Upper lobe of right lung (tissue), 1 donor: ENCODE data around the gene TEX50. TPM values are rescaled to one million over a fixed set of nuclear protein-coding genes. Genes with fewer than 3 reads are reported as not detected.

Experiments
- ATAC-seq: fragments of 200-7000 bp; cut with Tn5 transposase; one replicate; pipeline ENCODE4 v1.9.1; 2020; ENCODE audit warnings: mild to moderate bottlenecking, moderate library complexity
- DNase-seq: peaks from one replicate; pipeline ENCODE4 v3.0.0-alpha.2; 2020
- H3K27ac ChIP-seq: fragments of 200-600 bp; one replicate; pipeline ENCODE4 v1.8.0; 2022
- H3K27me3 ChIP-seq: fragments of 200-600 bp; one replicate; pipeline ENCODE4 v1.8.0; 2022; ENCODE audit warnings: mild to moderate bottlenecking
- H3K36me3 ChIP-seq: fragments of 200-600 bp; one replicate; pipeline ENCODE4 v1.8.0; 2022
- H3K4me1 ChIP-seq: fragments of 200-600 bp; one replicate; pipeline ENCODE4 v1.8.0; 2022
- H3K4me3 ChIP-seq: fragments of 200-600 bp; one replicate; pipeline ENCODE4 v1.8.0; 2022; ENCODE audit warnings: mild to moderate bottlenecking
- H3K9me3 ChIP-seq: fragments of 200-600 bp; one replicate; pipeline ENCODE4 v1.8.0; 2022
- intact Hi-C: fragments of 100-400 bp; cut with DNase I; formaldehyde crosslinking; loops from one replicate; pipeline ENCODE4 v1.11.0; 2022
- total RNA-seq: library from RNA; stranded (reverse); fragmentation: NEBNext Ultra II Directional; extraction: Animal tissue kit (Norgen Biotek cat#: 25700); gene quantifications from one replicate; pipeline ENCODE4 v1.2.1, GENCODE V29; 2021
- TF ChIP-seq, protein P1 (sequence below): fragments of 200-600 bp; IDR thresholded peaks from one replicate; pipeline ENCODE4 v1.8.0; 2022; ENCODE audit warnings: antibody characterized with exemption
- donor health status: DM: no; HTN: yes; CAD: no; lungs with severe emphysema.

The TEX50 gene
- total RNA-seq, 1 donor from 2014 or later, result not detected

DNA sequence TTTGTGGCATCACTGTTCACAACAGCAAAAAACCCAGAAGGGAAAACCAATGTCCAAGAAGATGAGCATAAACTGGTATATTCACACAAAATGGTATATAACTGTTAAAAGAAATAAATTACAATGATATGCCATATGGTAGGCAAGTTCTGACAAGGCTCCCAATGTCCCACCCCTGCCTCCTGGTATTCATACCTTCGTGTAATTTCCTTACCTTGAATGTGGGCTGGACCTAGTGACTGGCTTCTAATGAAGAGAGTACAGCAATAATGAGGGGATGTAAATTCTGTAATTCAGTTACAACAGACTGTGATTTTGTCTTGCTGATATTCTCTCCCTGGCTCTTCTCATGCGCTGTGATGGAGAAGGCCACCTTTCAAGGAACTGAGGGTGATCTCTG, 25.2 kb downstream of the TEX50 start:
- H3K9me3 ChIP-seq, result no peaks in the 10 kb centered on the region
- H3K4me3 ChIP-seq, result no peak overlapping the region
- intact Hi-C loops, result no loop called here
- H3K27ac ChIP-seq, result no peak overlapping the region
- no peaks in the 10 kb centered on the region for H3K4me1 ChIP-seq
- H3K36me3 ChIP-seq, result no peaks in the 10 kb centered on the region
- DNase-seq (no peak), ATAC-seq (no peak)
- H3K27me3 ChIP-seq, result no peaks in the 10 kb centered on the region
- TF ChIP-seq, protein P1, sequence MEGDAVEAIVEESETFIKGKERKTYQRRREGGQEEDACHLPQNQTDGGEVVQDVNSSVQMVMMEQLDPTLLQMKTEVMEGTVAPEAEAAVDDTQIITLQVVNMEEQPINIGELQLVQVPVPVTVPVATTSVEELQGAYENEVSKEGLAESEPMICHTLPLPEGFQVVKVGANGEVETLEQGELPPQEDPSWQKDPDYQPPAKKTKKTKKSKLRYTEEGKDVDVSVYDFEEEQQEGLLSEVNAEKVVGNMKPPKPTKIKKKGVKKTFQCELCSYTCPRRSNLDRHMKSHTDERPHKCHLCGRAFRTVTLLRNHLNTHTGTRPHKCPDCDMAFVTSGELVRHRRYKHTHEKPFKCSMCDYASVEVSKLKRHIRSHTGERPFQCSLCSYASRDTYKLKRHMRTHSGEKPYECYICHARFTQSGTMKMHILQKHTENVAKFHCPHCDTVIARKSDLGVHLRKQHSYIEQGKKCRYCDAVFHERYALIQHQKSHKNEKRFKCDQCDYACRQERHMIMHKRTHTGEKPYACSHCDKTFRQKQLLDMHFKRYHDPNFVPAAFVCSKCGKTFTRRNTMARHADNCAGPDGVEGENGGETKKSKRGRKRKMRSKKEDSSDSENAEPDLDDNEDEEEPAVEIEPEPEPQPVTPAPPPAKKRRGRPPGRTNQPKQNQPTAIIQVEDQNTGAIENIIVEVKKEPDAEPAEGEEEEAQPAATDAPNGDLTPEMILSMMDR, result no peak

- Histone ChIP-seq H3K27me3 (no peaks in the 10 kb centered on the region), H3K4me3 (no peak overlapping the region), H3K27ac (no peak overlapping the region), H3K4me1 (no peaks in the 10 kb centered on the region), H3K36me3 (no peaks in the 10 kb centered on the region), H3K9me3 (no peaks in the 10 kb centered on the region)
- TF ChIP-seq, protein P1, result no peak
- ATAC-seq (no peak), DNase-seq (no peak)
- intact Hi-C loops, result no loop called here
Measured at GRCh38 chr1:173661271-173661670, 26.1 kb downstream of the TEX50 start.

GRCh38 chr1:173661763-173662162, 26.6 kb downstream of the TEX50 start:
- no peak for ATAC-seq
- intact Hi-C loops, result no loop called here
- Histone ChIP-seq H3K27me3 (no peaks in the 10 kb centered on the region), H3K36me3 (no peaks in the 10 kb centered on the region), H3K4me1 (no peaks in the 10 kb centered on the region), H3K27ac (no peak overlapping the region), H3K9me3 (no peaks in the 10 kb centered on the region), H3K4me3 (no peak overlapping the region)
- TF ChIP-seq, protein P1, result no peak
- no peak for DNase-seq

GRCh38 chr1:173663159-173663558, 28.0 kb downstream of the TEX50 start:
- Histone ChIP-seq H3K27ac (no peak overlapping the region), H3K27me3 (peaks cover 4% of the 10 kb centered on the region), H3K36me3 (no peaks in the 10 kb centered on the region), H3K4me1 (no peaks in the 10 kb centered on the region), H3K4me3 (no peak overlapping the region), H3K9me3 (no peaks in the 10 kb centered on the region)
- peak; percentile 47 for ATAC-seq
- TF ChIP-seq, protein P1, result no peak
- DNase-seq, result no peak
- intact Hi-C loops, result no loop called here

DNA sequence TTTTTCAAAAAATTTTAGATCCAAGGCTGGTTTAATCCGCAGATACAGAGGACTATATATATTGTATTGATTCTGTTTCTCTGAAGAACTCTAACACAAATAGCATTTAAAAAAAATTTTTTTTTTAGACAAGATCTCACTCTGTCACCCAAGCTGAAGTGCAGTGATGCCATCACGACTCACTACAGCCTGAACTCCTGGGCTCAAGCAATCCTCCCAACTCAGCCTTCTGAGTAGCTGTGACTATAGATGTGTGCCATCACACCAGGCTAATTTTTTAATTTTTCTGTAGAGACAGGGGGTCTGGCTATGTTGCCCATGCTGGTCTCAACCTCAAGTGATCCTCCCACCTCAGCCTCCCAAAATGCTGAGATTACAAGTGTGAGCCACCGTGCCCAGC, 31.5 kb downstream of the TEX50 start:
- intact Hi-C loops, result no loop called here

More for the DNA sequence above, 31.5 kb downstream of the TEX50 start:
- H3K4me3 ChIP-seq, result no peak overlapping the region
- ATAC-seq, result no peak
- H3K36me3 ChIP-seq, result no peaks in the 10 kb centered on the region
- peaks cover 23% of the 10 kb centered on the region for H3K27me3 ChIP-seq
- H3K4me1 ChIP-seq, result no peaks in the 10 kb centered on the region
- DNase-seq, result no peak
- TF ChIP-seq, protein P1, result no peak
- no peaks in the 10 kb centered on the region for H3K9me3 ChIP-seq
- no peak overlapping the region for H3K27ac ChIP-seq
